GM12872 (cell line): ENCODE measurements around the gene DDR2.

ENCODE experiments used
- TF ChIP-seq, protein P1 (sequence below): IDR thresholded peaks from 3 replicates; pipeline ENCODE4 v1.5.1; 2011; ENCODE audit warnings: low read depth, mild to moderate bottlenecking, low read length, moderate library complexity; ENCODE audit not compliant: insufficient read depth

DDR2 gene

DNA sequence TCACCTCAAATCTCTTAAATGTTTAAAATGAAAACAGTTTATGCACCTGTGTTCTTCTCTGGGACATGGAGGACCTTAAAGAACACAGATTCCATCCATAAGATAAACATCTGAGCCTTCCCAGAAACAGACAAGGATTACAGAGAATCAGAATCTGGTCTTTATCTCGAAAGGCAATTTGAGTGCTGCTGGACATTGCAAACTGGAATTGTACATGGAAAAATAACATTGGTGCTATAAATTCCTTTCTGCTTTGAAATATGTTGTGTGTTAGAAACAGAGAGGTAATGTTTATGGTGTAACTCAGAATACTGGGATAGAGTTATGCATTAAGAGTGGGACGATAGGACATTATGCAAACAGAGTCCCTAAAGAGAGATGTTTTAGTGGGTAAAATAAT lies 6.6 kb upstream of the DDR2 start:
- TF ChIP-seq, protein P1, sequence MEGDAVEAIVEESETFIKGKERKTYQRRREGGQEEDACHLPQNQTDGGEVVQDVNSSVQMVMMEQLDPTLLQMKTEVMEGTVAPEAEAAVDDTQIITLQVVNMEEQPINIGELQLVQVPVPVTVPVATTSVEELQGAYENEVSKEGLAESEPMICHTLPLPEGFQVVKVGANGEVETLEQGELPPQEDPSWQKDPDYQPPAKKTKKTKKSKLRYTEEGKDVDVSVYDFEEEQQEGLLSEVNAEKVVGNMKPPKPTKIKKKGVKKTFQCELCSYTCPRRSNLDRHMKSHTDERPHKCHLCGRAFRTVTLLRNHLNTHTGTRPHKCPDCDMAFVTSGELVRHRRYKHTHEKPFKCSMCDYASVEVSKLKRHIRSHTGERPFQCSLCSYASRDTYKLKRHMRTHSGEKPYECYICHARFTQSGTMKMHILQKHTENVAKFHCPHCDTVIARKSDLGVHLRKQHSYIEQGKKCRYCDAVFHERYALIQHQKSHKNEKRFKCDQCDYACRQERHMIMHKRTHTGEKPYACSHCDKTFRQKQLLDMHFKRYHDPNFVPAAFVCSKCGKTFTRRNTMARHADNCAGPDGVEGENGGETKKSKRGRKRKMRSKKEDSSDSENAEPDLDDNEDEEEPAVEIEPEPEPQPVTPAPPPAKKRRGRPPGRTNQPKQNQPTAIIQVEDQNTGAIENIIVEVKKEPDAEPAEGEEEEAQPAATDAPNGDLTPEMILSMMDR: no peak

DNA sequence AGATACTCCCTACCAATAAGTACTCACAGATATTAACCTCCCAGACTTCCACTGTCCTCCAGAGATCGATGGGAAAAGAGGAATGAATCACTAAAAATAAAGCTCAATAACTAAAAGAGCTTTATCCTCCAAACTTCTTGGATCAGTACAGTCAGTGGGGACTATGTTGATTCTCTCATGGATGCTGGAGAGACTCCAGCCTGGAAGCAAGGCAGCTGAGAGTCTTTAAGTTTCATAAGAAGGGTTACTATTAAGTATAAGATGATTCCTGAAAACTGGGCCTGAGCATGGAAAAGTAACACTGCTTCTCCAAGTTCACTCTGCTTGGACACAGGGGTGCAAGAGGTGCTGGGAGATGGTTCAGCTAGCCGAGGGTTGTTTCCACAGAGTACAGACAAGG lies 6.2 kb upstream of the DDR2 start:
- TF ChIP-seq, protein P1: no peak

DNA sequence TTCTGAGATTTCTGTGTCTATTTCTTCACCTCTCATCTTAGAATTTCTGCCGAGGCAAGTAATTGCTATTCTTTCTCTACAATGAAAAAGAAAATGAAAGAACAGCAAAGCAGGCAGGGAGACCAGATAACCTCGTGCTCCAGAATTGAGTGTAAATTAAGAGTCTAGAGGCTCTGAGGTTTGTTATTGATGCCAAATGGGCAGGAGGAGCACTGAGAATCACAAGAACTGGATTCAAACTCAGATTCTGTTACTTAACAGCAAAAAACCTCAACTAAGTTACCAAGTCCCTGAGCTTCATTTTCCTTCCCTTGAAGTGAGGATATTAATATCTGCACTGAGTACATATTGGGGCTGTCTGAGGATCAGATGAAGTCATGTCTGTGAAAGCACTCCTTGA lies 5.5 kb upstream of the DDR2 start:
- TF ChIP-seq, protein P1: no peak

DNA sequence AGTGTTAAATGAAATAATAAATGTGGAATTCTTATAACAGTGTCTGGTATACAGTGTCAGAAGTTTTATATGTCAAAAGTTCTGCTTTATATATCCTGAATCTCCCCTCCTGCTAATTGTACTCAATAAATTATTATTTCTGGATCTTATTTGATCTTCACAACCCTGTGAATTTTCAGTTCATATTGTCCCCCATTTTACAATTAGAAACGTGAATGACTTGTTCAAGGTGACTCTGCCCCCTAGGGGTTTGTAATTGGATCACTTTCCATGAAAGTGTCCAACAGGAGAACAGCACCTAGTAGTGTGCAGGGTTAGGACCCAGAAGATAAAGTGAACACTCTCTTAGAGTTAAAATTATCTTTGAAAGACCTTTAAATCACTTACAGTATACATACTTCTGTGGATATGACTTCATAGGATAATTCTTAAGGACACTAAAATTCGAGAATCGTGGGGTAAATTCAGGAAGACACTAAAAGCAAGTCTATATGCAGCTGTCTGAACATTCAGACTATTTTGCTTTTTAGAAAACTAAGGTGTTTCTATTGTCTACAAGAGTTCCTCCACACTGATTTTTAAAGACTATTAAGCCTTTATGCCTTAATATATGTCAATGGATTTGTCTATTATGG lies 4.5 kb upstream of the DDR2 start:
- TF ChIP-seq, protein P1: peak; percentile 49

DNA sequence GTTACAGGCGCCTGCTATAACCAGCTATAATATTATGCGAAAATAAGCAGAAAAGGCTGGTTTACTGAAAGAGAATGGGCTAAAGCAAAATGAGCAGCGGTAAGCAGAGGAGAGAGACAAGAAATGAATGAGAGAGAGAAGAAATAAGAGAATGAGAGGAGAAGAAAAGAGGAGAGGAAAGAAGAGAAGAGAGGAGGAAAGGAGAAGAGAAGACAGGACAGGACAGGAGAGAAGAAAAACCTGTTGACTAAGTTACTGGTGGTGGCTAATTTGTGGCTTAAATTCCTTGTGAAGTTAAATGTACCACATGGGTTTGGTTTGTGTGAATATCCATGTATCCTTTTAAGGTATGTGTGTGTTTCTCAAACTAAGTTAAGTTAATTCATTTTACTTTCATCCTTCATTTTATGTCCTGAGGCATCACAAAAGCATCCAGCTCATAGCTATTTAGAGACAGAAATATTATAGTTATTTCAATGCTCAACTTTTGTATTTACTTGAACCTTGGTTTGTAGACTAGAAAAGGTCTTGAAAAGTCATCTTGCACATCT lies 3.1 kb upstream of the DDR2 start:
- TF ChIP-seq, protein P1: no peak

DNA sequence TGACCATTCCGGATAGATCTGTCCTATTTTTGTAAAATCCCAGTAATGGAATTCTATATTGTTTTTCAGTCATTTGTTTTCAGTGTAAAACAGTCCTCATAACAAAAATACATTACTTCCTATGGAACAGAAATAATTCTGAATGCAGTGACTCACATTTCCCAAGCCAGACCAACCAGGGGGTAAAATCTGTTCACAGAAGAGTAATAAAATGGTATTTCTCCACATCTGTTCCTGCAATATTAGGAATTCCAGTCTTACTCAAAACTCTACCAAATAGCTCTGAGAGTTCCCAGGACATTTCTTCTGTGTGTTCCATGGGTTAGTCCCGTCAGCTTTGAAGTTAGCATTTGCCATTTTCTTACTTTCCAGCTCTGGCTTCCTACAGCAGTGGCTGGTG lies 2.6 kb upstream of the DDR2 start:
- TF ChIP-seq, protein P1: no peak

DNA sequence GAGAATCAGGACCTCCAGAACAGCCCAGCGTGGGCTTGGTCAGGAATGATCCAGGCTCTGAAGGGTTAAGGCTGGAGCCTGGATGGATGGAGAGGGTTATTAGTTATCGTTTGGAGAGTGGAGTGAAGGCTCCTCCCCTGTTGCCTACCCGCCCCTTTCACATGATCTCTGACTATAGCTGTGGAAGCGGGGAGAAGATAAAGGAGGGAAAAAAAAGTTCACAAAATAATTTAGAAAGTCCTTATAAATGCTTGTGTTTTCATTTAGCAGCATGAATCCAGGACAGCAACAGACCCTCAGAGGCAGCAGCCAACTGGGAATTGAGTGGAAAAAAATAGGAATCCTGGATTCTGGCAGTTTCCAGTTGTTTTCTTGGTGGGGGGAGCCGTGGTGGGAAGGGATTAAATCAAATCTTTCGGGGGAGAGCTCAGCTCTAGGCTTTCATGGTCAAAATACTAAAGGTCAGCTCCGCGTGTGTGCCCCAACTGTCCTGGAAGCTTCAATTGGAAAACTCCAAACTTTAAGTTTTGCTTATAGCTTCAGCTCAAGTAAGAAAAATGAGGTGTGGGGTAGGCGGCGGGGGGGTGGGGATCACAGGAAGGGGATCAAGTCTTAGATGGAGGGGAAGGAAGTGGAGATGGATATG lies 595 bp upstream of the DDR2 start:
- TF ChIP-seq, protein P1: no peak
